Subcutaneous adipose tissue (tissue), 4 donors: ENCODE data around the gene SLC17A8. TPM values are rescaled to one million over a fixed set of nuclear protein-coding genes. Genes with fewer than 3 reads are reported as not detected.

Source experiments
- CTCF ChIP-seq: fragments of 450-650 bp; IDR thresholded peaks from one replicate; pipeline ENCODE4 v1.5.1; 2016; ENCODE audit warnings: low read depth, mild to moderate bottlenecking, control low read depth, antibody characterized with exemption, moderate library complexity
- total RNA-seq, 4 donors: library from RNA; depleted of rRNA; stranded (reverse); fragments of >200 nt; gene quantifications; one replicate each; pipeline ENCODE4 v1.1.0, GENCODE V29; 2016

The SLC17A8 gene
- total RNA-seq, 4 donors from 2014 or later = 0.17 TPM; not detected in 3

- no peak for TF ChIP-seq CTCF
These were observed 16.2 kb downstream of the SLC17A8 start for GRCh38 chr12:100372853-100373640.

GRCh38 chr12:100375038-100375735 is 18.3 kb downstream of the SLC17A8 start:
- no peak for TF ChIP-seq CTCF

GRCh38 chr12:100376161-100376560 is 19.3 kb downstream of the SLC17A8 start:
- no peak for TF ChIP-seq CTCF

- no peak for TF ChIP-seq CTCF
These were observed 24.5 kb downstream of the SLC17A8 start for GRCh38 chr12:100381379-100381778.

GRCh38 chr12:100382338-100382737 is 25.5 kb downstream of the SLC17A8 start:
- TF ChIP-seq CTCF = no peak

GRCh38 chr12:100383586-100384558 is 27.0 kb downstream of the SLC17A8 start:
- TF ChIP-seq CTCF = no peak
